Testis (tissue), 2 donors: Measurements from ENCODE around the gene DNAJC3.
"Not testable (repeated sequence)": the region's sequence is repeated elsewhere in the genome, so short reads cannot be mapped to it uniquely, and the experiment has no call there.

Source experiments
- POLR2A ChIP-seq: fragments of 450-650 bp; IDR thresholded peaks from one replicate; pipeline ENCODE4 v1.6.1; 2017; ENCODE audit warnings: antibody characterized with exemption, mild to moderate bottlenecking, moderate library complexity
- TF ChIP-seq, protein P1 (sequence below), 3 experiments: fragments of 450-650 bp in 2 of 3; fragments of 200-600 bp in 1 of 3; sonication (generic) in 1 of 3; IDR thresholded peaks; one replicate each; pipeline ENCODE4 v1.5.1; 2016 to 2019; ENCODE audit warnings: antibody characterized with exemption in 3 of 3, mild to moderate bottlenecking in 2 of 3, moderate library complexity in 1 of 3

DNA sequence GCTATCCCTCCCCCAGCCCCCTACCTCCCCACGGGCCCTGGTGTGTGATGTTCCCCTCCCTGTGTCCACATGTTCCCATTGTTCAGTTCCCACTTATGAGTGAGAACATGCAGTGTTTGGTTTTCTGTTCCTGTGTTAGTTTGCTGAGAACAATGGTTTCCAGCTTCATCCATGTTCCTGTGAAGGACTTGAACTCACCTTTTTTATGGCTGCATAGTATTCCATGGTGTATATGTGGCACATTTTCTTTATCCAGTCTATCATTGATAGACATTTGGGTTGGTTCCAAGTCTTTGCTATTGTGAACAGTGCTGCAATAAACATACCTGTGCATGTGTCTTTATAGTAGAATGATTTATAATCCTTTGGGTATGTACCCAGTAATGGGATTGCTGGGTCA is 105.0 kb downstream of the DNAJC3 start:
- TF ChIP-seq, protein P1, sequence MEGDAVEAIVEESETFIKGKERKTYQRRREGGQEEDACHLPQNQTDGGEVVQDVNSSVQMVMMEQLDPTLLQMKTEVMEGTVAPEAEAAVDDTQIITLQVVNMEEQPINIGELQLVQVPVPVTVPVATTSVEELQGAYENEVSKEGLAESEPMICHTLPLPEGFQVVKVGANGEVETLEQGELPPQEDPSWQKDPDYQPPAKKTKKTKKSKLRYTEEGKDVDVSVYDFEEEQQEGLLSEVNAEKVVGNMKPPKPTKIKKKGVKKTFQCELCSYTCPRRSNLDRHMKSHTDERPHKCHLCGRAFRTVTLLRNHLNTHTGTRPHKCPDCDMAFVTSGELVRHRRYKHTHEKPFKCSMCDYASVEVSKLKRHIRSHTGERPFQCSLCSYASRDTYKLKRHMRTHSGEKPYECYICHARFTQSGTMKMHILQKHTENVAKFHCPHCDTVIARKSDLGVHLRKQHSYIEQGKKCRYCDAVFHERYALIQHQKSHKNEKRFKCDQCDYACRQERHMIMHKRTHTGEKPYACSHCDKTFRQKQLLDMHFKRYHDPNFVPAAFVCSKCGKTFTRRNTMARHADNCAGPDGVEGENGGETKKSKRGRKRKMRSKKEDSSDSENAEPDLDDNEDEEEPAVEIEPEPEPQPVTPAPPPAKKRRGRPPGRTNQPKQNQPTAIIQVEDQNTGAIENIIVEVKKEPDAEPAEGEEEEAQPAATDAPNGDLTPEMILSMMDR (IDR thresholded peaks at IDR 0.05) = not testable (repeated sequence)
- TF ChIP-seq POLR2A = not testable (repeated sequence)
